C4-2B (cell line): ENCODE results near the gene CD3E.

Source experiments
- ZFX ChIP-seq: fragments of 450-650 bp; IDR thresholded peaks from 2 replicates; pipeline ENCODE4 v1.6.1; 2017
- TF ChIP-seq, protein P1 (sequence below): fragments of 450-650 bp; conservative IDR thresholded peaks from 2 replicates; pipeline ENCODE4 v1.5.1; 2017; ENCODE audit warnings: mild to moderate bottlenecking

DNA sequence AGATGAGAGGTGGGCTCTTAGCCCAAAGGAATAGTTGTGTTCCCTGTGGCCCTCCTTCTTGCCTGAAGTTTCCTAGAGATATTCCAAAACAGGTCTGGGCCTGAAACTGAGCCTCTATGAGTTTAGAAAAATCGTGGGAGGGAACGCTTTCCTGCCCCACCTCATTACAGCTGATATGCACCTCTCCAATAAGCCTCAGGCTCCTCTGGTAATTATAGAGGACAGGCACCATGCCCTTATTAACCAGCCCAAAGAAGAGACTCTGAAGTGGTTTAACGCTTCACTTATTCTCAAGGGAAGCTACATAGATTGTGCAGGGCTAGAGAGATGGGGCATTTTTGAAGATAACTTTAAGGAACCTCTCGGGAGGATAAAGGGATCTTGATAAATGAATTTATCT is 37.0 kb upstream of the CD3E start:
- TF ChIP-seq, protein P1, sequence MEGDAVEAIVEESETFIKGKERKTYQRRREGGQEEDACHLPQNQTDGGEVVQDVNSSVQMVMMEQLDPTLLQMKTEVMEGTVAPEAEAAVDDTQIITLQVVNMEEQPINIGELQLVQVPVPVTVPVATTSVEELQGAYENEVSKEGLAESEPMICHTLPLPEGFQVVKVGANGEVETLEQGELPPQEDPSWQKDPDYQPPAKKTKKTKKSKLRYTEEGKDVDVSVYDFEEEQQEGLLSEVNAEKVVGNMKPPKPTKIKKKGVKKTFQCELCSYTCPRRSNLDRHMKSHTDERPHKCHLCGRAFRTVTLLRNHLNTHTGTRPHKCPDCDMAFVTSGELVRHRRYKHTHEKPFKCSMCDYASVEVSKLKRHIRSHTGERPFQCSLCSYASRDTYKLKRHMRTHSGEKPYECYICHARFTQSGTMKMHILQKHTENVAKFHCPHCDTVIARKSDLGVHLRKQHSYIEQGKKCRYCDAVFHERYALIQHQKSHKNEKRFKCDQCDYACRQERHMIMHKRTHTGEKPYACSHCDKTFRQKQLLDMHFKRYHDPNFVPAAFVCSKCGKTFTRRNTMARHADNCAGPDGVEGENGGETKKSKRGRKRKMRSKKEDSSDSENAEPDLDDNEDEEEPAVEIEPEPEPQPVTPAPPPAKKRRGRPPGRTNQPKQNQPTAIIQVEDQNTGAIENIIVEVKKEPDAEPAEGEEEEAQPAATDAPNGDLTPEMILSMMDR: no peak
- no peak for TF ChIP-seq ZFX
